Cardiac muscle cell (in vitro differentiated cells and primary cell): ENCODE results near the gene ANKRD44. TPM values are rescaled to one million over a fixed set of nuclear protein-coding genes. Genes with fewer than 3 reads are reported as not detected.

Experiments used
- DNase-seq, 2 donors: peaks; one replicate each; pipeline versions ENCODE4 v3.0.0 to v3.0.0-alpha.2; 2010 to 2017; ENCODE audit warnings: low read depth in 1 of 2, low spot score in 1 of 2
- H3K27ac ChIP-seq: fragments of 200-600 bp; sonication (generic); 2 replicates; pipeline ENCODE4 v1.5.1; 2016
- H3K27me3 ChIP-seq: fragments of 200-600 bp; sonication (generic); 2 replicates; pipeline ENCODE4 v1.6.0; 2016; ENCODE audit warnings: control low read depth
- H3K36me3 ChIP-seq: fragments of 200-600 bp; sonication (generic); 2 replicates; pipeline ENCODE4 v1.5.1; 2016; ENCODE audit warnings: control low read depth
- H3K4me1 ChIP-seq: fragments of 200-600 bp; sonication (generic); 2 replicates; pipeline ENCODE4 v1.8.1; 2017; ENCODE audit warnings: low read depth, mild to moderate bottlenecking, mixed run types
- H3K4me3 ChIP-seq: fragments of 200-600 bp; sonication (generic); 2 replicates; pipeline ENCODE4 v1.5.1; 2016; ENCODE audit warnings: mild to moderate bottlenecking
- H3K9me3 ChIP-seq: fragments of 200-600 bp; sonication (generic); 2 replicates; pipeline ENCODE4 v1.5.1; 2017; ENCODE audit warnings: low read depth, mild to moderate bottlenecking, control low read depth
- CTCF ChIP-seq: IDR thresholded peaks from 2 replicates; pipeline ENCODE4 v1.5.1; 2012; ENCODE audit warnings: low read depth, mild to moderate bottlenecking, low read length
- polyA plus RNA-seq: library from polyadenylated mRNA; unstranded; fragments of >200 nt; fragmentation: Nextera tagmentation; extraction: Ambion mirVana; gene quantifications from 2 replicates; pipeline ENCODE4 v1.2.1, GENCODE V29; 2016
- total RNA-seq: library from RNA; depleted of rRNA; stranded (reverse); fragments of >200 nt; gene quantifications from 2 replicates; pipeline ENCODE4 v1.2.3, GENCODE V29; 2016

Gene ANKRD44
- total and polyA plus RNA-seq, 2 experiments from 2014 or later, result 4.0 to 5.0 TPM

- TF ChIP-seq CTCF, result no peak
- DNase-seq, result peak in 1 of 2 donors; percentile 92
- Histone ChIP-seq H3K4me1 (no peaks in the 10 kb centered on the region), H3K9me3 (no peaks in the 10 kb centered on the region), H3K36me3 (no peaks in the 10 kb centered on the region), H3K27me3 (no peaks in the 10 kb centered on the region), H3K27ac (no peak overlapping the region), H3K4me3 (no peak overlapping the region)
These were observed 23.6 kb downstream of the ANKRD44 start for GRCh38 chr2:197286805-197287595.

GRCh38 chr2:197285361-197285760, 25.2 kb downstream of the ANKRD44 start:
- Histone ChIP-seq H3K4me3 (no peak overlapping the region), H3K27ac (no peak overlapping the region), H3K4me1 (no peaks in the 10 kb centered on the region), H3K9me3 (no peaks in the 10 kb centered on the region), H3K27me3 (no peaks in the 10 kb centered on the region), H3K36me3 (no peaks in the 10 kb centered on the region)
- DNase-seq, result no peak
- no peak for TF ChIP-seq CTCF

- no peak for DNase-seq
- Histone ChIP-seq H3K36me3 (no peaks in the 10 kb centered on the region), H3K27me3 (no peaks in the 10 kb centered on the region), H3K4me1 (no peaks in the 10 kb centered on the region), H3K27ac (no peak overlapping the region), H3K9me3 (no peaks in the 10 kb centered on the region), H3K4me3 (no peak overlapping the region)
- TF ChIP-seq CTCF, result no peak
These were observed 25.6 kb downstream of the ANKRD44 start for GRCh38 chr2:197284956-197285355.

GRCh38 chr2:197281421-197281820, 29.2 kb downstream of the ANKRD44 start:
- H3K27me3 ChIP-seq, result no peaks in the 10 kb centered on the region
- no peaks in the 10 kb centered on the region for H3K4me1 ChIP-seq
- TF ChIP-seq CTCF, result no peak
- no peak overlapping the region for H3K27ac ChIP-seq
- no peak overlapping the region for H3K4me3 ChIP-seq
- no peaks in the 10 kb centered on the region for H3K9me3 ChIP-seq
- H3K36me3 ChIP-seq, result no peaks in the 10 kb centered on the region
- no peak for DNase-seq

- DNase-seq, result peak in 1 of 2 donors; percentile 54
These were observed 30.4 kb downstream of the ANKRD44 start for GRCh38 chr2:197280015-197280702.

More at GRCh38 chr2:197280015-197280702, 30.4 kb downstream of the ANKRD44 start:
- H3K27ac ChIP-seq, result no peak overlapping the region
- TF ChIP-seq CTCF, result no peak
- H3K36me3 ChIP-seq, result no peaks in the 10 kb centered on the region
- no peaks in the 10 kb centered on the region for H3K9me3 ChIP-seq
- no peak overlapping the region for H3K4me3 ChIP-seq
- no peaks in the 10 kb centered on the region for H3K4me1 ChIP-seq
- H3K27me3 ChIP-seq, result no peaks in the 10 kb centered on the region
